ENCODE measurements around the gene CD8B2. TPM values are rescaled to one million over a fixed set of nuclear protein-coding genes. Genes with fewer than 3 reads are reported as not detected.

Gene CD8B2
- polyA plus RNA-seq: not detected in 2 replicates

DNA sequence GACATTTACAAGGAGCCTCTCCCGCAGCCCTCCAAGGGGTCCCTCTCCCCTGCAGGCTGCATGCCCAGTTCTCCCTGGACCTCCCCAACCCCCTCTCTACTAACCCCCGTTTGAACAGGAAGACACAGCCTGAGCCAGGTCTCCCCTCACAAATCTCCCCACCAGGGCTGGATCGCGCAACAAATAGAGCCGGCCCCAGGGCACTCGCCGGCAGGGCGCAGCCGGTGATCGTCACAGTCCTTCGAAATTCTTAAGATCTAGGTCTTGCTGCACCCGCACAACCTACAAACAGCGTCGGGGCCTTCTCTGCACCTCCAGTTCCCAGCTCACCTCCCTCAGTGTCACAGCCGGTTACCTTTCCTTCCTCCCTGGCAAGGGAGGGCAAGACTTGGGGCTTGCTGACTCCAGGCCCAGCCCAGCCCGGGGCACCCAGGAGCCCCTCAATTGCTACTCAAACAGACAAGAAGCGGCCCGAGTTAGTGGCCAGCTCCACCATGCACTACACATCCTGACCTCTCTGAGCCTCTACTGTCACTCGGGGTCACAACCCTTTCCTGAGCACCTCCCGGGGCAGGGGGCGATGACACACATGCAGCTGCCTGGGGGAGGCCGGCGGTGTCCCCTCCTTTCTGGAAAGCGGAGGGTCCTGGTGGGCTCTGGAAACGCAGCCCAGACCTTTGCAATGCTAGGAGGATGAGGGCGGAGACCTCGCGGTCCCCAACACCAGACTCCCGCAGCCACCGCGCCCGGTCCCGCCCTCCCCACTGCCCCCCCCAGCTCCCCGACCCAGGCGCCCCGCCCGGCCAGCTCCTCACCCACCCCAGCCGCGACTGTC lies at the start of gene CD8B2:
Gene CD8B2 (plus strand): TSS at position 814 of the 835 bp plus-strand sequence. CDS start 63 bp downstream, outside the sequence.

GRCh38 chr2:106468107-106468506 lies 19.1 kb upstream of the CD8B2 start, which contains the start of gene RGPD3:
Gene RGPD3, minus strand, starts transcription at chr2:106468413. Its CDS starts 125 bp downstream, at chr2:106468288.

Other genes with a start within 250 kb of the CD8B2 start
- gene RGPD3, start 19.0 kb upstream of the CD8B2 start, polyA plus RNA-seq: 0.49 TPM in 1 of 2 replicates, not detected in the other

Measured in Purkinje cell (primary cell).